Endometrial microvascular endothelial cells (primary cell): ENCODE measurements around the gene CRACR2A. TPM values are rescaled to one million over a fixed set of nuclear protein-coding genes. Genes with fewer than 3 reads are reported as not detected.

ENCODE experiments used
- in situ Hi-C: cut with HindIII; loops from 2 replicates; pipeline ENCODE4 v1.10.0; 2017; ENCODE audit warnings: low sequenced_read_pairs, low pct_unique_long_range_greater_than_20kb; ENCODE audit errors: inconsistent ontology term
- total RNA-seq: library from RNA; depleted of rRNA; stranded (reverse); fragments of >200 nt; gene quantifications from one replicate; pipeline ENCODE4 v1.2.3, GENCODE V29; 2015; ENCODE audit errors: inconsistent ontology term

CRACR2A gene
- total RNA-seq, 1 donor from 2014 or later: 16.0 TPM

GRCh38 chr12:3753544-3754284 lies 805 bp upstream of the CRACR2A start:
- in situ Hi-C loops: no loop called here

GRCh38 chr12:3752096-3752709 lies 706 bp downstream of the CRACR2A start:
- in situ Hi-C loops: no loop called here

- in situ Hi-C loops: no loop called here
Measured at GRCh38 chr12:3751151-3752095, 1.5 kb downstream of the CRACR2A start.

- in situ Hi-C loops: no loop called here
Measured at GRCh38 chr12:3750616-3751015, 2.3 kb downstream of the CRACR2A start.

- in situ Hi-C loops: no loop called here
Measured at GRCh38 chr12:3748620-3749019, 4.3 kb downstream of the CRACR2A start.

GRCh38 chr12:3747976-3748619 lies 4.8 kb downstream of the CRACR2A start:
- in situ Hi-C loops: no loop called here

- in situ Hi-C loops: no loop called here
Measured at GRCh38 chr12:3747543-3747942, 5.4 kb downstream of the CRACR2A start.

- in situ Hi-C loops: no loop called here
Measured at GRCh38 chr12:3746758-3747157, 6.2 kb downstream of the CRACR2A start.

GRCh38 chr12:3745152-3745551 lies 7.8 kb downstream of the CRACR2A start:
- in situ Hi-C loops: no loop called here

GRCh38 chr12:3744229-3744901 lies 8.5 kb downstream of the CRACR2A start:
- in situ Hi-C loops: no loop called here

- in situ Hi-C loops: no loop called here
Measured at GRCh38 chr12:3743803-3744202, 9.1 kb downstream of the CRACR2A start.

GRCh38 chr12:3741882-3742672 lies 10.8 kb downstream of the CRACR2A start:
- in situ Hi-C loops: no loop called here

- in situ Hi-C loops: no loop called here
Measured at GRCh38 chr12:3740480-3741231, 12.3 kb downstream of the CRACR2A start.

GRCh38 chr12:3735432-3735831 lies 17.5 kb downstream of the CRACR2A start:
- in situ Hi-C loops: no loop called here

GRCh38 chr12:3732901-3733300 lies 20.0 kb downstream of the CRACR2A start:
- in situ Hi-C loops: no loop called here

- in situ Hi-C loops: no loop called here
Measured at GRCh38 chr12:3730111-3730510, 22.8 kb downstream of the CRACR2A start.

GRCh38 chr12:3728686-3729085 lies 24.2 kb downstream of the CRACR2A start:
- in situ Hi-C loops: no loop called here
